DMS114 treated with DMSO at 0.1 percent for 48 hours (cell line): Measurements from ENCODE around the gene PCDH9.

ENCODE experiments used
- DNase-seq: peaks from one replicate; lab custom pipeline; 2025; ENCODE audit not compliant: unreplicated experiment; lab: John Stamatoyannopoulos, UW

Gene PCDH9, protein sequence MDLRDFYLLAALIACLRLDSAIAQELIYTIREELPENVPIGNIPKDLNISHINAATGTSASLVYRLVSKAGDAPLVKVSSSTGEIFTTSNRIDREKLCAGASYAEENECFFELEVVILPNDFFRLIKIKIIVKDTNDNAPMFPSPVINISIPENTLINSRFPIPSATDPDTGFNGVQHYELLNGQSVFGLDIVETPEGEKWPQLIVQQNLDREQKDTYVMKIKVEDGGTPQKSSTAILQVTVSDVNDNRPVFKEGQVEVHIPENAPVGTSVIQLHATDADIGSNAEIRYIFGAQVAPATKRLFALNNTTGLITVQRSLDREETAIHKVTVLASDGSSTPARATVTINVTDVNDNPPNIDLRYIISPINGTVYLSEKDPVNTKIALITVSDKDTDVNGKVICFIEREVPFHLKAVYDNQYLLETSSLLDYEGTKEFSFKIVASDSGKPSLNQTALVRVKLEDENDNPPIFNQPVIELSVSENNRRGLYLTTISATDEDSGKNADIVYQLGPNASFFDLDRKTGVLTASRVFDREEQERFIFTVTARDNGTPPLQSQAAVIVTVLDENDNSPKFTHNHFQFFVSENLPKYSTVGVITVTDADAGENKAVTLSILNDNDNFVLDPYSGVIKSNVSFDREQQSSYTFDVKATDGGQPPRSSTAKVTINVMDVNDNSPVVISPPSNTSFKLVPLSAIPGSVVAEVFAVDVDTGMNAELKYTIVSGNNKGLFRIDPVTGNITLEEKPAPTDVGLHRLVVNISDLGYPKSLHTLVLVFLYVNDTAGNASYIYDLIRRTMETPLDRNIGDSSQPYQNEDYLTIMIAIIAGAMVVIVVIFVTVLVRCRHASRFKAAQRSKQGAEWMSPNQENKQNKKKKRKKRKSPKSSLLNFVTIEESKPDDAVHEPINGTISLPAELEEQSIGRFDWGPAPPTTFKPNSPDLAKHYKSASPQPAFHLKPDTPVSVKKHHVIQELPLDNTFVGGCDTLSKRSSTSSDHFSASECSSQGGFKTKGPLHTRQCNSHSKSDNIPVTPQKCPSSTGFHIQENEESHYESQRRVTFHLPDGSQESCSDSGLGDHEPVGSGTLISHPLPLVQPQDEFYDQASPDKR (N-terminal part only)

DNA sequence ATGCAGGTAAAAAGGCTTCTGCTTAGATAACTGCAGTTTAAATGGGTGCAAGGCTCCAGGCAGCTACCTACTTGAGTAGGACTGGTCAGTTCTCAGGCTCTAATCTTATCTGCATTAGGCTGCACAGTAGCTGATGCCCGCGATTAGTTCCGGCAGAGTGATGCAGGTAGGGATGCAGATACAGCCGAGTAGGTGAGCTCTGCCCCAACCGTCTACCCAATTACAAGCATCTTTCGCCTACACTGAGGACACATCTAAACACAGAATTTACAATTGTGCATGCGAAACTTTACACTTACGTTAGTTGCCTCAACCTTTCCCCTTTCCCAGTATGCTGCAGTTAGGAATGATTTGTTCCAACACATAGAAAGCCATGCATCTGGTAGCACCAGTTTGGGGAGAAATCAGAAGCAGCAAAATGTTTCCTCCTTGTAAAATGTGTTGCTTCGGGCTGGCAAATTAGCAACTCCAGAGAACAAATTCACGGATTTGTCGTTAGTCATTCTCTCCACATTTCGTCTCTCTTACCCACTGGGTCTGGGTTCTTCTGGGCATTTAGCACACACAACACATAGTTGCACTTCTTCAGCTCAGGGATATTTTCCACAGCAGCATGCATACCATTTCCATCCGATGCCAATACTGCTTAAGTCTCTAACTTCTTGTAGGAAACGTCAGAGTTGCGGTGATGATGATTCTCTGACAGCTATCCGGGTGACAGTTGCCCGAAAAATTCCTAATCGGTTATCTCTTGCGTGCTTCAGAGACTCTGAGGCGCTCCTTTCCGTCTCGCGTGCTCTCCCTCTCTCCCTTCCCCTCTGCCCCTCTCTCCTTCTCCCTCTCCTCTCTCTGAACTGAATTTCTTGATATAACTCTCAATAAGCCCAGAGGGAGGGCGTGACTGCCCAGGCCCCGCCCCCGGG lies at the start of gene PCDH9:
TSS of gene PCDH9 (minus strand) at position 856 of the 923 bp plus-strand sequence. CDS start 1,896 bp downstream, outside the sequence.
- DNase-seq = peak; percentile 74

DNA sequence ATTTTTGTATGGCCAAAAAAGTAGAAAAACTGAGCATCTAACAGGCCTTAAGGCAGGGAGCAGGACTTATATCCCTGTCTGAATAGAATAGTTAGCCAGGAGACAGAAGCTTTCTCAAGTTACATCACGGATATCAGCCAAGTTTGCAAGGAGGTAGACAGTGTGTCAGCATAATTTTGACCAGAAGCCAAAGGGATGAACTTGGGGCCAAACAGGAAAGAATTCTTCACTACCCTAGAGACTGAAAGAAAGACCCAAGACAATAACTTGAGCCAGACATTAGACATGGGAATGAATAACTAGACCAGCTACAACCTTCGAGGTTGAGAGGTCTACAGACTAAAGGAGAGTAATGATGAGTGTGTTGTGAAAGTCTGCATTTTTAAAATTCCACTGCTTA lies 48.1 kb upstream of the PCDH9 start:
- no peak for DNase-seq

DNA sequence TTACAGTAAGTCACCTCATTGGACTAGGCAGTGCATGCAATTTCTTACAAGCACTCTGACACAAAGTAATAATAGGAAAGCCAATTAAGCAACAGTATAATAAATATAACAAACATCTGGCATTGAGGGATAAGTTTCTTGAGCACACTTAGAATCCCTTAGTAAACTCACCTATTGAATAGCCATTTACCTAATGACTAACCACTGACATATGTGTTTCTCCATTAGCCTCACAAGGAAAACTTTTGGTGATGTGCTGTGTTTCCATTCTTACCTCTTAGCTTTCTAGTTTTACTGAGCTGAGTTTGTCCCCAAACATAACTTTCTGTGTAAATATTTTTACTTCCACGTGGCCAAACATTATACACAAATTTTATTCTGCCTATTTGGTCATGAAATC lies 47.4 kb upstream of the PCDH9 start:
- no peak for DNase-seq

DNA sequence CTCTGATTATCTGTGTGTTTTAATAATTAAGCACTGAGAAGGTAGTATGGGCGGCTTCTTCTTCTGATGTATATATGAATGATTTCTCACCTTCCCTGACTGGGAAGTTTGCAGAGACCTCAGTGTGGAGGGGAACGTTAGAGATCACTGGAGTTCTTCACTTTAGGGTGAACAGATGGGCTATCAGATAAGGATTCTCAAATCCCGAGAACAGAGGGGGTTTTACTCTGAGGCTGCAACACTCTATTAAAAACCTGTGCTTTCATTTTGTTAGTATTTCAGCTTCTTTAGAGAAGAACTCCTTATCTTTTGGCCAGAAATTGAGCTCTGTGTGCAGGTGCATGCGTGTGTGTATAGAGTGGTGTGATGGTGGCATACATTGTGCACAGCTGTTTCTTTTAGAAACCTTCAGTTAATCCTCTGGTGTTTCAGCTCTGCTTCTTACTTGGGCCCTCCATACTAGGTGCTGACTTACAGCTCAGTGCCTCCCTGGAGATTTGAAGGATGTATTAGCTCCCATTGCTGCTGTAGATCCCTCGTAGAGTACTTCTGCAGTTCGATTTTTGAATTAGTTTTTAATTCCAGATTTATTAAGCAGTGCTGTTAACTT lies 45.3 kb upstream of the PCDH9 start:
- DNase-seq = no peak

DNA sequence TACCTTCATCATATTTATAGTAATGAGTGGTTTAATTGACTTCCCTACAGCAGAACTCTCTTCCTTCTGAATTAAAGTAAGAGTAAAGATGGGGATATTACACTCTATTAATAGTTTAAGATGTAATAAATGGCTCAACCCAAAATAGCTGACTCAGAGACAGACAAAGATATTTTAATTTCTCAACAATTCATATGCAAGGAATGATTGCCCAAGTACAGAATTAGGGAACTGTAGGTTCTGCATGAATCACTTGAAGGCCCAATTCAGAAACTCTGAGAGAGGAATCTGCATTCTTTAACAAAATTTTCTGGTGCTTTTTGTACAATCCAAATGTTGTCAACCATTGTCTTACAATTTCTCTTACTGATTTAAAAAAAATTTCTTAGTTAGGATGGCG lies 42.9 kb upstream of the PCDH9 start:
- no peak for DNase-seq

DNA sequence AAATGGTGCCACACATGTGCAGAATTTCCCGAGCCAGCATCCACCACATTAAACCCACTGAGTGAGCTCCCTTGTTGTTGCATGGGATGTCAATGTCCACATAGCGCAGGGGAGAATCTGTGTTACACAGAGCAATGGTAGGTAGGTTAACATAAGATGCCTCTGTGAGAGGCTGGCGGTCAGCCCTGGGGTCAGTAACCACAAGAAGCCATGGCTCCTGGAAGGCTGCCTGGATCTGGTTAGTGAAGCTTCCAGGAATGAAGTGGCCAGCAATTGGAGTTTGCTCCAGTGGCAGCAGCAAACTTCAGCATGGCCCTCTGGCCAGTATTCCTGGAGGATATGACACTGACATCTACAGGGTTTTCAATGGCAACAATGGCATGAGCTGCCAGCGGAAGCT lies 37.0 kb upstream of the PCDH9 start:
- no peak for DNase-seq

DNA sequence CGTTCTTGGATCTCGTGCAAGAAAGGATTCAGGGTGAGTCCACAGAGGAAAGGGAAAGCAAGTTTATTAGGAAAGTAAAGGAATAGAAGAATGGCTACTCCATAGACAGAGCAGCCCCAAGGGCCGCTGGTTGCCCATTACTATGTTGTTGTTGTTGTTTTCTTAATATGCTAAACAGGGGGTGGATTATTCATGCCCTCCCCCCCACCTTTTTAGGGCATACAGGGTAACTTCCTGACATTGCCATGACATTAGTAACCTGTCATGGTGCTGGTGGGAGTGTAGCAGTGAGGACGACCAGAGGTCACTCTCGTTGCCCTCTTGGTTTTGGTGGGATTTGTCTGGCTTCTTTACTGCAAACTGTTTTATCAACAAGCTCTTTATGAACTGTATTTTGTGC lies 29.1 kb upstream of the PCDH9 start:
- no peak for DNase-seq

DNA sequence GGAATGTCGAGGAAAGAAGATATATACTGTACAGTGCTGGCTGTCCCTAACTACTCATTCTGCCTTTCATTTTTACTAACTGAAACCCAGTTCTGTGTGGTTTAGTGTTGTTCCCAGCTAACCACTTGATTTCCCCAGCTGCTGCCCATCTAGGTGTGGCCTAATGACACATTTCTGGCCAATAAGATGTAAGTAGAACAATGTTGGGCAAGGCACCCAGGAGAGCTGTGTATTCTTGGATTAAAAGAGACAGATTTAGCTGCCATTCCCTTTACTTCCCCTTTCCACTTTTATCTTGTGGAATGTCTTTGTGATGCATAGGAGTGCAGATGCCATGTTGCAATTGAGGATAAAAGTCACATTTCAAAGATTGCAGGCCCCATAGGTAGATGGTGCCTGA lies 28.3 kb upstream of the PCDH9 start:
- no peak for DNase-seq

DNA sequence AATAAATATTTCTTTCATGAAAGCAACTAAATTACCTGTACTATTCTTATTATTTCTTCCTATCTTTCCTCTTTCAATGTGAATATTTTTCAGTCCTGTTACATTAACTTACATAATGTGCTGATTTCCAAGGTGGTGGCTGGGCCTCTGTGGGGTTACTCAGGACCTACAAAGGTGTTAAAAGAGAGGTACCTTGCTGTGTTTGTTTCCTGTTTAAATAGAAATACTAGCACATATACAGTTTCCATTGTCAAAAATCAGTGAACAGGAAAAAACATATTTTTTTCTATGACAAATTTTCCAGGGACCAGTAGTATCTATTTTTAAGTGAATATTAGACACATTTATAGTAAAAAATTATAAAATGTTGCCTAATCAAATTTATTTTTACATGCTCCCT lies 8.7 kb upstream of the PCDH9 start:
- no peak for DNase-seq

DNA sequence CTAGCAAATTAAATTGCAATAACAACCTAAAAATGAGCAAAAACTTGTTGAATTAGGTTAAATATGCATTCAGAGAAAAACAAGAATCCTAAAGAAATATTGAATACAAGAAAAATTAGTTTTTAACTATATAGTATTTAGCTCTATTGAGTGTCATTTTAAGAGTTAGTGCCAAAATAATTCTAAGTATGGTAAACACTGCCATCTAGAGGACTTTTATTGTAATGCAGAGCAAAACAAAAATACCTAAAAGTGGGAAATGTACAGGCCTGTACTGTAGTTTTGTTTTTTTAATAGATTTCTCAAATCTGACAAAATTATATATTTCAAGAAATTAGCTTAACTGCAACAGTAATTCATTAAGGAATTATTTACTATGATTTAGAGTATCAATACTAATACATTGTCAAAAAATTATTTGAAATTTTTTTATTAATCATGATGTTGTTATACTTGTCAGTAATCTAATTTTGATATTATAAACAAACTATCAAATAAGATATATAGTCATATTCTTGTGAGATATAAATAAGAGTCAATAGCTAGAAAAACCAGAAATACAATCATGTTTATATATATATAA lies 8.2 kb upstream of the PCDH9 start:
- DNase-seq = peak; percentile 21

DNA sequence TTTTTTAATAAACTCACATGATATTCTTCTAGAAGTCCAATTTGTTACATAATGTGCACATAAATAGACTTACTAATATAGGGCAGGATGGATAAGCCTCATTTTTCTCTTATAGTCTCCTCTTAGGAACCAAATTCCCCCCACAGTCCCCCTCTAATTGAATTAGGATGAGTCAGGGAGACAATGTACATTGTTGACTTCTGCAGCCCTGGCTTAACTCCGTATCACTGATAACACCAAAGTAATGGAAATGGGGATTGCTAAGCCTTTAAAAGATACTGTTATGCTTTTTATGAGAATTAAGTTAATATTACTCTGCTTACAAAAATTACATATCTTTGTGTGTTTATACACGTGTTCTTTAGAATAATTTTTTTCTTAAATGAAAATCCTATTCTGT lies 5.1 kb upstream of the PCDH9 start:
- DNase-seq = no peak

DNA sequence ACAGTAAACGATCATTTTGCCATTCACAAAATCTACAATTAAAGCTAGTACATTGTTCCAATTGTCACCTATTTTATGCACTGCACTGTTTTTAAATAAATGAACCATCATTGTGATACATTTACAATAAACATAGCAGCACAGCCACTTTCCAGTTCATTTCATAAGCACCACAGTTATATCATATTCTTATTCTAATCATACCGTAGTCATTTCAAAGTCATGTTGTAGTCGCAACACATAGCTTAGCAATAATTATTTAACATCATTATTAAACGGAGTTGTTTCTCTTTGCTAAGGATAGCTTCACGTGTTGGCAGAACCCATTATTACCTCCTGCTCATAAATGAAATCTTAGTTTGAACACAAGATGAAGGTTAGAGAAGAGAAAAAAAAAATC lies 2.2 kb upstream of the PCDH9 start:
- no peak for DNase-seq

DNA sequence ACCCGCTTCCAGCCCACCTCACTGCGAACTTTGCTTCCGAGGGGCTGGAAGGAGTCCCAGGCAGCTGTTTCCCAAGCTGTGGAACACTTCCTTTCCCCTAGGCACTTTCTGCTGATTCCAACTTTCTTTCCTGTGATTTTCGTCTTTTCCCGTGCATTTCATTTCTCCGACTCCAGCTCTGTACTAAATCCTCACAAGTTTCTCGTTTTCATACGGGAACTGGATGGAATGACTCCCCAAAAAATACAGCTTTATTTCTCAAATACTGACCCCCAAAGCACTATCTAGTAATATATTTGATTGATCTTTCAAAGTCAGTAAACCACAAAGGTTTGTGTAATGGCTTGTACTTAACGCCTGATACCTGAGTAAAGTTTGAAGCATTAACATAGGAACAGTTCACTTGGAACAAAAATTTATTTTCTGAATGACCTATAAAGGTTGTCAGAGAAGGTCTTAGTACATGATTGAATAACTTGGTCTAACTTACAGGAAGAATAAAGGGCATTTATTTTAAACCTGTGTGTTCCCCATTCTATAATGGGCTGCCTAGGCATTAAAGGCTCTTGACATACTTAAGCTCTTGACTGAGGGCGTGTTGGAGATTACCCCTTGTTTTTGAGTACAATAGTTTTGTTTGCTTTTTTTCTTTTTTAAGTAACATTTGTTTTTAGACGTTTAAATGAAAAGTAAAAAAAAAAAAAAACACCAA lies 1.3 kb upstream of the PCDH9 start:
- DNase-seq = no peak

DNA sequence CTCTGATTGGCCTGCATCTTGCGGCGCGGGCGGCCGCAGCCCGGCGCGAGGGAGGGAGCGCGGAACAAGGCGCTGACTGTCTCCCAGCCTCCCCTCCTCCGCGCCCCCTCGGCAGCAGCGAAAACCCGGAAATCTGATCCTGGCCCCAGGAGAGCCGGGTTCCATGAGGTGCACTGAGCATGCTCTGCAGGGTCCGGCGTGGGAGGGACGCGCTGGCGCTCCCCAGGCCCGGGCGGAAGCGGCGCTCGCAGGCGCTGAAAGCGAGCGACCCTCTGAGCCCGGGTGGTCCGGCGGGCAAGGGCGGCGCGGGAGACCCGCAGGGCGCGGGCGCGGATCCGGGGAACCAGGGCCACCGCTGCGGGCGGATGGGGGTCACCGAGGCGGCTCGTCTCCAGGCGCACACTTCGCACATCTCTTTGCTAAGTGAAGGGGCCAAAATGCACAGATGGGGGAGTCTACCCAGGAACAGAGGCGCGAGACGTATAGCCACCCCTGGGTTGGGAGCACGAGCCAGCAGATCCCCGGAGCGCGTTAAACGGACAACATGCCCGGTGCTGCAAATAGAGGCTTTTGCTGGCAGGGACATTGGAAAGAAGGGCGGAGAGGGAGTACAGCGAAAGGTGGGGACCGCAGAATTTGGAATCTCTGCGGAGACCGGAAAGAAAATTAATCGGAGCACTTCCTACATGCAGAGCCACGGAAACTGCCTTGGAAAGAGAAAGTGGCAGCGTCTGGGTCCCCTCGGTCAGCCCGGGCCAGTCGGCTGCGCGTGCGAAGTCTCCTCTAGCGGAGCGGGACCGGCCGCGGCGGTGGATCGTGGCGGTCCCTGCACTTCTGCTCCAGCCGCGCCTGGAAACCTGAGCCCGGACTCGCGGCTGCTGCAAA lies 510 bp upstream of the PCDH9 start:
- no peak for DNase-seq

DNA sequence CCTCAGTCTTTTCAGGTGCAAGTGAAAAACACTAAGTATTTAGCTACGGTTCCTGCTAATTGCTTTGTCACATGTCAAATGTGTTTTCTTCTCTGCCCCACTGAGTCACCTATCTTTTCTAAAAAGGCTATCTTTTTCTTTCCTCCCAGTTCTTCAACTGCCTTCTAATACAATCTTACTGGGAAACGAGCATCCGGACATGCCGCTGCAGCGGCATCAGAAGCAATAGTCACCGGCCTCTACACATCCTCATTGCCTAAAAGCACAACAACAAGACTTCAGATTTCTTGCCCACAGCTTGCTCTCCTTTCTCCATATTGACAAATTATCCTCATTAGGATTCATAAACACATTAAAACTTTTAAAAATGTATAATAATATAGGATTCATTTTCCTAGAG lies 1.2 kb downstream of the PCDH9 start:
- DNase-seq = no peak

DNA sequence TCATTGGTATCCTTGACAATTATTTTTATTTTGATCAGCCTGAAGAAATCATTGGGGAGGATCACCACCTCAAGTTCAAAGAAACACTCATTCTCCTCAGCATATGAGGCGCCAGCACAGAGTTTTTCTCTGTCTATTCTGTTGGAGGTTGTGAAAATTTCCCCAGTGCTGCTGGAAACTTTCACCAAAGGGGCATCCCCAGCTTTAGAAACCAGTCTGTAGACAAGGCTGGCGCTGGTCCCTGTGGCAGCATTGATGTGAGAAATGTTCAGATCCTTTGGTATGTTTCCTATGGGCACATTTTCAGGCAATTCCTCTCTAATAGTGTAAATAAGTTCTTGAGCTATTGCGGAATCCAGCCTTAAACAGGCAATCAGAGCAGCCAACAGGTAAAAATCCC lies 2.1 kb downstream of the PCDH9 start:
- no peak for DNase-seq

DNA sequence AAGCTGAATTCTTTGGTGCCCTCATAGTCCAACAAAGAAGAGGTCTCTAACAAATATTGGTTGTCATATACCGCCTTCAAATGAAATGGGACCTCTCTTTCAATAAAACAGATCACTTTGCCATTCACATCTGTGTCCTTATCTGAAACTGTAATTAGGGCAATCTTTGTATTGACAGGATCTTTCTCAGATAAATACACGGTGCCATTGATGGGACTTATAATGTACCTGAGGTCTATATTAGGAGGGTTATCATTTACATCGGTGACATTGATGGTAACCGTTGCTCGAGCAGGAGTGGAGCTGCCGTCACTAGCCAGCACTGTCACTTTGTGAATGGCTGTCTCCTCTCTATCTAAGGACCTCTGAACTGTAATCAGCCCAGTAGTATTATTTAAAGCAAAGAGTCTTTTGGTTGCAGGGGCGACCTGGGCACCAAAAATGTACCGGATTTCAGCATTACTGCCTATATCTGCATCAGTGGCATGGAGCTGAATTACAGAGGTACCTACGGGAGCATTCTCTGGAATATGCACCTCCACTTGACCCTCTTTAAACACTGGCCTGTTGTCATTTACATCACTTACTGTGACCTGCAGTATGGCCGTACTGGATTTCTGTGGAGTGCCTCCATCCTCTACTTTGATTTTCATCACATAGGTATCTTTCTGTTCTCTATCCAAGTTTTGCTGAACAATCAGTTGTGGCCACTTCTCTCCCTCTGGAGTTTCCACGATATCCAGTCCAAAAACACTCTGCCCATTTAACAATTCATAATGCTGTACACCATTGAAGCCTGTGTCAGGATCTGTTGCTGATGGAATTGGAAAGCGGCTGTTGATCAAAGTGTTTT lies 2.8 kb downstream of the PCDH9 start:
- DNase-seq = no peak
